Dedifferentiated amniotic fluid mesenchymal stem cell (primary cell): ENCODE results near the gene ANKRD52.

Source experiments
- DNase-seq: peaks from one replicate; pipeline ENCODE4 v3.0.0-alpha.2; 2016; ENCODE audit errors: extremely low spot score

Gene ANKRD52

DNA sequence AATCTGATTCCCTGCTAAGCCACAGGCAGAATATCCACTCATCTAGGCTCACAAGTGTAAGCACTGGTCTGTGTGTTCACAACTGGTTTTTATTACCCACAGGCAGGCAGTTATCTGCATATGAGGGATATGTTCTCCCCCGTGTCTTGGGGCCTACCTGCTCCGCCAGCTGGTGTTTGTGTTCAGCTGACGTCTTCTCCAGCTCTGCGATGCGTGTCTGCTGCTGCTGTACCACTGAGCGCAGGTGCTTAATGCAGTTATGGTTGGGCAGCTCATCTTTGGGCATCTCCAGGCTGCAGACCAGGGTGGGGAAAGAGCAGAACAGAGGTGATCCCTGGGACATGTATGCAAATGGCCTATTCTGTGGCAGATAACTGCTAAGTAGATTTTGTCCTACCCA lies 50.2 kb downstream of the ANKRD52 start:
- DNase-seq, result no peak

DNA sequence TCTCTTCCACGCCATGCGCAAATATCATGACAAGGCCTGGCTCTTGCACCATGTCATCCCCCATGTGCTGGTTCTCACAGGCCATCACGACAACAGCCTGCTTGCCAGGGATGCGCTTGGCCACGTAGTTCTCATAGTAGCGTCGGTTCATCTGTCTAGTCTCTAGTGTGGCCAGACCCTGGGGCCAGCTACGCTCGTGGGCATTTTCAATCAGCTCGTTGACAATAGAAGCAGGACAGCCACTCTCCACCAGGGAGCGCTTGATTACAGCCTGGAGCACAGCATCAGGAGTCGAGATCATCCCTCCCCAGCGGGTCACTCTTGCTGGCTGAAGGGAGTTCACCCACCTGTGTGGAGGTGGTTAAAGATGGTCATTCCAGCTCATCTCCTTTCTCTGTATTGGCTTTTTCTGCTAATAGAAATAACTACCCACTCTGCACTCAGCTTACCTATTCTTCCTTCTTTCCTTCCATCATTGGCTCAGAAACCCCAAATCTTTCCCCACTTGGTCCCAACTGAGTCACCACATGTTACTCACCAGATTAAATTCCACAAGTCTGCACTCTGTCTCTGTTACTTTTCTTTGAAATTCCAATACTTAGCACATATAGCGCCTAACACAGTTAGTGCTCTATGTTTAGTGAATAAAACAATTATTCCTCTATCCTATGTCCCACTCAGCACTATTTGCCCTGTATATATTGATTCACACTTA lies 51.6 kb downstream of the ANKRD52 start:
- no peak for DNase-seq

DNA sequence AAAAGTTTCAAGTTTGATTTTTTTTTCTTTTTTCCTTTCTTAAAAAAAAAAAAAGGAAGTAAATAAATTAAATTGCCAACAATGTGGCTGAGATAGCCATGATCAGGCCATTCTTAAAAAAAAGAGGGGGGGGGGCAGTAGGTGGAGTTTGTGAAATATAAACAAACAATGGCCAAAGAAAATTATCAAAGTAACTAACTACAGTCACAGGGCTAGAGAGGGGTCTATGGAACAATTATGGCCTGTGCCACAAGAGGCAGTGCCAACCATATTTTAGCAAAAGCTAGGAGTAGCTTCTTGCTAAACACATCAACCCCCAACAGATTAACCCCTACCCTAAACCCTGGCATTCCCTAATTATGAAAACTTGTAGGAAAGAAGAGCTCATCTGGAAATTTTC lies 52.7 kb downstream of the ANKRD52 start:
- DNase-seq, result no peak

DNA sequence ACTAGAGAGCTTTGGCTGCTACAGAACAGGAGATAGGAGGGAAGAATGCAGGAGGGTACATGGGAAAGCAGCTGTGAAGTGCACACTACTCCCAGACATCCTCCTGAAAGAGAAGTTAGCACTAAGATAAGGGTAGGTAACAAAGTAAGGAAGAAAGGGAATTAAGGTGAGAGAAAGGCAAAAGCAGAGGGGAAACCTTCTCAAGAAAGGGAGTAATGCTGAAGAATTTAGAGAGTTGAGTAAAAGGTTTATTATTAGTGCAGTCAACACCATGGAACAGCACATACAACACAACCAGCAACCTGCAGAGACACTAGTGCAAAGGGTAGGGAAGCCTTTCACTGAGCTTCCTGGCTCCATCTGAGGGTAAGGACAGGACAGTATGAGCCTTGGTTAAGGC lies 53.9 kb downstream of the ANKRD52 start:
- DNase-seq, result no peak

DNA sequence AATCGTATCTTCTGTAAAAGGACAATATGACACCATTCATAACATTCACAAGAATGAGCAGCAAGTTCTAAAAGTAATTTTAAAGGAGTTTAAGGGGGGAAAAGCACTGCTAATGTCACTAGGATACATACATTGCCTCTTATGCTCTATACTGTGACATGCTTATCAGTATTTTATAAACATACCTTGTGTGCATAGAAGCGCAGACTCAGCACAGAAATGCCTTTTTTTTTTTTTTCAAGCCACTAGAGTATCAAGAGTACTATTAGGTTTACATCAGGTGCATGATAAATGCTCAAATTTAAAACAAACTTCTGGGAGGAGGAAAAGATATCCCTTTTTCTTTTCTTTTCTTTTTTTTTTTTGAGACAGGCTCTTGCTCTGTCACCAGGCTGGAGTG lies 55.3 kb downstream of the ANKRD52 start:
- DNase-seq, result no peak

DNA sequence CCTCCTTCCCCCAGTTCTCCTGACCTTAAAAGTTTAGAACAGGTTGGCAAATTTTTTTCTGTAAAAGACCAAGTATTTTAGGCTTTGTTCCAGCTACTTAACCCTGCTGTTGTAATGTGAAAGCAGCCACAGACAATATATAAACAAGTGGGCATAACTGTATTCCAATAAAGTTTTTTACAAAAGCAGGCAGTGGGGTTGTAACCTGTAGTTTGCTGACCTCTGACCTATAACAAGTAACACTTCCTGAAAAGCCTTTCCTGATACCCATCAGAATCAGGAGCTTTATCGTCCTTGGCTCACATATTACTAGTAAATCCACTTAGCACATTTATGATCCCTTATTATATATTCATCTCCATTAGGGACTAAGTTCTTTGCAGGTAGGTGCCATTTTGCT lies 55.8 kb downstream of the ANKRD52 start:
- DNase-seq, result no peak

DNA sequence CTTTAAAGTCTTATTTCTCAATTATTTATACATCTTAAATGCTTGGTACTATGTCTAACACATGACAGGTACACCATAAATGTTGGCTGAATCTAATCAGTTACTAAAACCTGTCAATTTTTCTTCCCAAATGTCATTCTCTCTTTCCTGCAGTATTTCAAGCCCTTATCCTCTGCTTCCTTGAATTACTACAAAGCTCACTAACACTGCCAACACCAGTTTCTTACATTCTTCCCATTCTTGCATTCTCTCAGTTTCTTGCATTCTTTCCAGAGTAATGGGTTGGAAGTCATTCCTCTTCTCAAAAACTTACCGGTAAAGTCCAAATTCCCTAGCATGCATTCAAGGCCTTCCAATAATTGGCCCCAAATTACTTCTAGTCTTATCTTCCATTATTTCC lies 59.3 kb downstream of the ANKRD52 start:
- no peak for DNase-seq

DNA sequence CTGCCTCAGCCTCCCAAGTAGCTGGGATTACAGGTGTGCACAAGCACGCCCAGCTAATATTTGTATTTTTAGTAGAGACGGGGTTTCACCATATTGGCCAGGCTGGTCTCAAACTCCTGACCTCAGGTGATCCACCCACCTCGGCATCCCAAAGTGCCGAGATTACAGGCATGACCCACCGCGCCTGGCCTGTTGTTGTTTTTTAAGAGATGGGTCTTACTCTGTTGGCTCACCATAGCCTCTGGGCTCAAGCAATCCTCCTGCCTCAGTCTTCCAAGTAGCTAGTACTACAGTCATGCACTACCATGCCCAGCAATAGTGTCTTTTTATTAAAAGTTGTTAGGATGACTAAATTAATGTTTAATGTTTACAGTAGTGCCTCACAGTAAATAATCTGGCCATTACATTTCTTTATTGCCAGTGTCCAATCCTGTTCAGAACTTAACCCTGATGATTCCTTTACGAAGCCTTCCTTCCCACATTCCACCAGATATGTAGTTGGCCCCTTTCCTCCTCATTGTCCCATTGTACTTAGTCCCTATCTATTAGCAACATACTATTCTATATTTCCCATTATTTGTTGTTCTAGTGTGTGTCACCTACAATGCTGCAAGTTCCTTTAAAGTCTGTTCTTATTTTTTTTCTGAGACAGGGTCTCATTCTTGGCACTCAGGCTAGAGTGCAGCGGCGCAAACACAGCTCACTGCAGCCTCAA lies 60.1 kb downstream of the ANKRD52 start:
- no peak for DNase-seq

DNA sequence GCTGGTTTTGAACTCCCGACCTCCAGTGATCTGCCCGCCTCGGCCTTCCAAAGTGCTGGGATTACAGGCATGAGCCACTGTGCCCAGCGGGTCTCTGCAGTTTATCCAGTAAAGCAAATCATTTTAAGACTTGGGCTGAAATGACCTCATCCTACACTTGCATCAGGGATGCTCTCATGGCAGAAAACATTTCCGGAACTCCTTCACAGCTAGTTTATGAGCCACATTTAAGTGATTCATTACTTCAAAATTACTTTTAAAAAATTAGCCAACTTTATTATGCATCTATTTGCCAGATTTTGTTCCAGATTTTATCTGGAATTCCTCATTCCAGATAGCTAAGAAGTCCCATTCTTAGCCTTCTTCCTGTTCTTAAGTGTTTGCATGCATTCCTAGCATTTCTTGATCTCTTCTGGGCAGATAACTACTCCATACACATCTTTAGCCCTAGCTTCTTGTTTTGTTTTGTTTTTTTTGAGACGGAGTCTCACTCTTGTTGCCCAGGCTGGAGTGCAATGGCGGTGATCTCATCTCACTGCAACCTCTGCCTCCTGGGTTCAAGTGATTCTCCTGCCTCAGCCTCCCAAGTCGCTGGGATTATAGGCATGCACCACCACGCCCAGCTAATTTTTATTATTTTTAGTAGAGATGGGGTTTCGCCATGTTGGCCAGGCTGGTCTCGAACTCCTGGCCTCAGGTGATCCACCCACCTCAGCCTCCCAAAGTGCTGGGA lies 61.2 kb downstream of the ANKRD52 start:
- peak; percentile 88 for DNase-seq

DNA sequence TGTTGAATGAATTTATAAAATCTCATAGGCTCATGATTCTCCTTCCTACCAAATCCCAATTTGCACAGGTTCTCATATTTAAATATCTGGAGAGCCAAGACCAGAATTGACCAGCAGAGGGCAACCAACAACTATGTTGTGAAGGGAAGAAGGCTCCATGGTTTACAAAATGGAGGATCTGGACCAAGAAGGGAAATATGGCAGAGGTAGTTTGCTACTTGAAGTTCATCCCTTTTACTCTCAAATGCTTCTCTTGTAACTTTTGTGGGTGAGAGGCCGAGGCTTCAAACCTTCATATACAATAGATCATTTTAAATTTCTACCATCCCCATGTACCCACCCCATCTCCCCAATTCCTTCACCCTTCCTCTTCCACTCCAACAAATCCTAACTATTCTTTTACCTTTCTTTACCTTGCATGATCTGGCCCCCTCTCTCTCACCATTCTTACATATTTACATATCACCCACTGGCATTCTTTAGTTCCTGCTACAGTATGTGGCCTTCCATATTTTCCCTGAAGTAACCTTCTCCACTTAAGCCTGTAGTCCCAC lies 65.1 kb downstream of the ANKRD52 start:
- DNase-seq, result peak; percentile 93

DNA sequence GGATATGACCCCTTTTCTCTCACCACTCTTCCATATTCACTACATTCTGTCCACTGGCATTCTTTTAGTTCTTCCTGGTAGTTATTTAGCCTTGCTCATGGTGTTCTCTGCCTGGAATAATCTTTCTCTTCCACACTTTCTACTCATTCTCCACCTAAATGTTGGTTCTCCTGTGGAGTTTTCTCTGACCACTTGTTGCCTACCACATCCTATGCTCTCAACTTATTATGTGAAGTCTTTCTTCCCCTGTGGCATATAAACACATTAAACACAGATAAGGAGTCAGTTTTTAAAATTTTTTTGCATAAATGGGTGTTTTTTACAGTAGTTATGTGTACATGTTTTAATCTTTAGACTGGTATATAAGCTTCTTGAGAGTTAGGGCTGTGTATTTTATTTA lies 65.6 kb downstream of the ANKRD52 start:
- DNase-seq, result no peak

DNA sequence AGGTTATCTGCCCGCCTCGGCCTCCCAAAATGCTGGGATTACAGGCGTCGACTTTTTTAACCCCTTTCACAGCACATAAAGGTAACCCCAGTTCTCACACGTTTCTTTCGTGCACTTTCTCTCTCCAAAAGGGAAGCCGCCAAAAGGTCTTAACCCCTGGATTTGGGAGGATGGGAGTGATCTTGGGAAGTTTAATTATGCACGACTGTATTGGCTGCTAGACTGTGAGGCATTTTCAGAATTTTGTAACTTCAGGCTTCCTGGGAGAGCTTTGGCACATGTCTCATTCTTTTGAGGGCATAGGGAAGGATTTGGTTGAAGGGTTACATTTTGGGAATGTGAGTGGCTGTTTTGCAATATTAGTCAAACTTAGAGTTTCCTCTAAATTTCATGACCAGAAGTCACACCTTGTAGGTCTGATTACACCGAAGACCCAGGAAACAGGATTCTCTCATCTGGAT lies 67.5 kb downstream of the ANKRD52 start:
- DNase-seq, result no peak

DNA sequence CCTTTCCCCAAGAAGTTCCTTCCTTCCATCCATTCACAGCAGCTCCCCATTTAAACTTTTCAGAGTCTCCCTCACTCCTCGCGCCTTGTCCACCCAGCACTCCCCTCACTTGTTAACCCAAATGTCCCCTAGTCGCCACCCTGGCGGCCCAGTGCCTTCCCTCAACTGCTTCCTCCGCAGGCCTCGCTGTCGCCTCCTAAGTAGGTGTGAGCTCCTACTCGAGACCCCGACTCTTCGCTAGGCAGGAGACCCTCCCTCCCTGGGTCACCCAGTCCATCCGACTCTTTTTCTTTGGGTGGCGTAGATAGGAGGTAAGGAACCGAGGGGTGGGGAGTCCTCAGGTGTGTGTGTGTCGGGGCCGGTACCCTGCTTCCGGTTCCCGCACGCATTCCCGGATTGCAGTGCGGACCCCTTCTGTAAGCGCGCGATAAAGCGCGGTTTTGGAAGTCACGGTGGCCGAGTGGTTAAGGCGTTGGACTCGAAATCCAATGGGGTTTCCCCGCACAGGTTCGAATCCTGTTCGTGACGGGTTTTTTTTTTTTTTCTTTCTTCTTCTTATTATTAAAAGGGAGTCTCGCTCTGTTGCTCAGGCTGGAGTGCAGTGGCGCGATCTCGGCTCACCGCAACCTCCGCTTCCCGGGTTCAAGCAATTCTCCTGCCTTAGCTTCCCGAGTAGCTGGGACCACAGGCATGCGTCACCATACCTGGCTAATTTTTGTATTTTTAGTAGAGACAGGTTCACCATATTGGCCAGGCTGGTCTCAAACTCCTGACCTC lies 68.1 kb downstream of the ANKRD52 start:
- peak; percentile 82 for DNase-seq

DNA sequence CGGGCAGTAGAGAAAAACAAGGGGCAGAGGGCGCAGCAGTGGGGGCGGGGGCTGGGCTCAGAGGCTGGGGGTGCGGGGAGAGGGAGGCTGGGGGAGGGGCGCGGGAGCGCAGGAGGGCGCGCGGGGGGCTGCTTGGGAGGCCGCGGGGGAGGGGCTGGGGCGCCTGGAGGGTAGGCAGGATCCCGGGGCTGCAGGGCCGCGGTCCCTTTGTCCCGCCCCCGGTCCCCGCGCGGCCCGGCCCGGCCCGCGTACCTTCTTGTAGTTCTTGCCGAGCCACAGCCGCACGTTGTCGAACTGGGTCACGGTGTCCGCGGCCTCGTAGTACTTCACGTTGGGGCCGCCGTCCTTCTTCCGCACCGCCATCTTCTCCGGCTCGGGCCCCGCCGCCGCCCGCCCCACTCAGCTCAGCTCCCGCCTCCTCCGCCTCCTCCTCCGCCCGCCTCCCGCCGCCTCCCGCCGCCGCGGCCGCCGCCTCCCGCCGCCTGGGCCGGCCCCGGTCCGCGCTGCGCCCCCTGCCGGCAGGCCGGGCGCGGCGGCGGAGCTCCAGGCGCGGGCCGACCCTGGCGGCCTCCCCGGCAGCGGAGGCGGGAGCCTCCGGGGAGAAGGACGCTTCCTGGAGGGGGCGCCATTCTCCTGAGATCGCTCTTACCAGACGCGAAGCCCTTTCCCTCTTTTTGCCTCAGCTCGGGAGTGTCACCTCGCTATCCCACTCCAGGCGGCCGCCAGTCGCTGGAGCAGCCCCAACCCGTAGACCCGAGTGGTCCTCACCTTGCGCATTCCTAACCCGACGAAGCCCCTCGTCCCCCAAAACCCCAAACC lies 68.9 kb downstream of the ANKRD52 start, which contains the start of gene SMARCC2:
Gene SMARCC2 (minus strand): TSS at position 385 of the 819 bp plus-strand sequence. CDS start 22 bp downstream, at position 363.
- peak; percentile 85 for DNase-seq

DNA sequence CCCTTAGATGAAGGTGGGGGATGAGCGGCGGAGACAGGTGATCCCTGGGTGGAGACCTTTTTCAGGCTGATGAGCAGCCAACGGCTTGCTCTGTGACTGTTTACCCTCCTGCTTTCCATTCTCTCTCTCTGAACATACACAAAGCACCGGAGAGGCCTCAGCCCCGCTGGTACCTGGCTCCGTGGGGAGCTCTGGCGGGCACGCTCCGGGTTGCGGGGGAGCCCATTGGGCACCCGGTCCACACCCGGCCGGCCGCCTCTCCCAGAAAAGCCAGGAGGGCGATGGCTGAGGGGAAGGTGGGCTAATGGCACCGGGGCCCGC lies 69.4 kb downstream of the ANKRD52 start:
- no peak for DNase-seq

DNA sequence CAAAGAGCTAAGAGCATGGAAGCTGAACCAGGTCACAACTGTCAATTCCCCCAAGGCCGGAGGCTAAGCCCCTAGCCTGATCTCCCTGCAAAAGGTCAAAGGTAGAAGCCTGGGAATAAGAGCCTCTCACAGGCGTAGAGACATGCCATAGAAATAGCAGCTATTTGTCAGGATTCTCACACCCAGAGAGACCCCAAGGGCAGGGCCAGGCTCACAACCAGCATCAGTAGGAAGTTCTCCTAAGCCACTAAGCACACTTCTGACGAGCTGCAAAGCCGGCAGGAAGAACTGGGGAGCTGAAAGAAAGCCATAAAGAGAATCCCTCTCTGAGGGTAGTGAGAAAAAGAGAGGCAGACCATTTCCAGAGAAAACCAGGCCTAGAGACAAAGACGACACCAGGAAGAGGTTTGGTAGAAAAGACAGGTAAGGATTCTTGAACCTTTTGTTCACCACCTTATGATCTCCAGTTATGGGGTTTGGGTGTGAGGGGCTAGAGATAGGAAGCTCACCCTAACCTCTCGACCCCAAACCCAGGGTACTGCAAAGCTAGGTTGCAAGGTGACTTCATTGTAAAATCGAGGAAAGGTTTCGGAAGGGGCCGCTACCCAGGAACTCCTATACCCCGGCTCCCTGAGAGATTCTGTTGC lies 69.9 kb downstream of the ANKRD52 start:
- DNase-seq, result no peak
